Stomach (tissue), 4 donors: Measurements from ENCODE around the gene COMMD1.

ENCODE experiments used
- POLR2A ChIP-seq, 4 donors: fragments of 450-650 bp; IDR thresholded peaks; one replicate each; pipeline ENCODE4 v1.6.1; 2016; ENCODE audit warnings: antibody characterized with exemption in 4 of 4, control low read depth in 2 of 4, mild to moderate bottlenecking in 1 of 4, moderate library complexity in 1 of 4
- POLR2AphosphoS5 ChIP-seq, 3 donors: sonication (generic); formaldehyde crosslinking; IDR thresholded peaks; one replicate each; pipeline ENCODE4 v1.6.1; 2016; ENCODE audit warnings: antibody characterized with exemption in 3 of 3
- TF ChIP-seq, protein P1 (sequence below), 7 experiments: fragments of 450-650 bp in 4 of 7; fragments of 200-600 bp in 3 of 7; sonication (generic) in 3 of 7; IDR thresholded peaks; one replicate each; pipeline ENCODE4 v1.5.1; 2016 to 2019; ENCODE audit warnings: antibody characterized with exemption in 7 of 7, control low read depth in 2 of 7, mild to moderate bottlenecking in 1 of 7

DNA sequence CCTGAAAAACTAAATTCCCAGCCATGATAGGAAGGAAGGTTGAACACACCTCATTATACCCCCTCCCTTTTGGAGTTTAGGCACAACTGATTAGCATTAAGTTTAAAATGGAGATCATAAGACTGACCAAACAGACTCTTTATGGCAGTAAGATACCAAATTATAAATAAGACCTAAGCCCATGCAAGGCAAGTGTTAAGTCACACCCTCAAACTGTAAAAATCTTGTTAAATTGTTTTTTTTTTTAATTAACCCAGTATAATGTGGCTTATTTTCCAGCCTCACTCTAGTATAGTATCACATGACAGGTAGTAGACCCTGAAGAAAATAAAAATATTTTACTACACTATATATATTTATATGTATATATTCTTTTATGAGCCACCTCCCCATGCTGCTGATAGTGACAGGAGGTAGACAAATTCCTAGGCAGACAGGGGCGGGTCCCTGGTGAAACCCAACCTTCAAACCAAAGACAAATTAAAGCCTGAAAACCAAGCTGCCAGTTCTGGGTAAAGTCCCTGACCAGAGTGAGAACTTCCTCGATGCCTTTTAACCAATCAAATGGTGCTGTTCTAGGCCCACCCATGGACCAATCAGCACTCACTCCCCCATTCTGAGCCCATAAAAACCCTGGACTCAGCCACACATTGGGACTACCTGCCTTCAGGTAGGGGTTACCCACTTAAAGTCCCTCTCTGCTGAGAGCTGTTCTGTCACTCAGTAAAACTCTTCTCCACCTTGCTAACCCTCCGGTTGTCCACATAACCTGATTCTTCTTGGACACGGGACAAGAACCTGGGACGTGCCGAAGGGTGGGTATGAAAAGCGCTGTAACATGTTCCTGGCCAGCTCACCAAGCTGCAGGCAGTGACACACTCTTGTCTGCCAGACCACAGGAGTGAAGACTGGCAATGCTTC, 166.5 kb downstream of the COMMD1 start:
- no peak for TF ChIP-seq POLR2A (IDR thresholded peaks at IDR 0.05)
- TF ChIP-seq, protein P1, sequence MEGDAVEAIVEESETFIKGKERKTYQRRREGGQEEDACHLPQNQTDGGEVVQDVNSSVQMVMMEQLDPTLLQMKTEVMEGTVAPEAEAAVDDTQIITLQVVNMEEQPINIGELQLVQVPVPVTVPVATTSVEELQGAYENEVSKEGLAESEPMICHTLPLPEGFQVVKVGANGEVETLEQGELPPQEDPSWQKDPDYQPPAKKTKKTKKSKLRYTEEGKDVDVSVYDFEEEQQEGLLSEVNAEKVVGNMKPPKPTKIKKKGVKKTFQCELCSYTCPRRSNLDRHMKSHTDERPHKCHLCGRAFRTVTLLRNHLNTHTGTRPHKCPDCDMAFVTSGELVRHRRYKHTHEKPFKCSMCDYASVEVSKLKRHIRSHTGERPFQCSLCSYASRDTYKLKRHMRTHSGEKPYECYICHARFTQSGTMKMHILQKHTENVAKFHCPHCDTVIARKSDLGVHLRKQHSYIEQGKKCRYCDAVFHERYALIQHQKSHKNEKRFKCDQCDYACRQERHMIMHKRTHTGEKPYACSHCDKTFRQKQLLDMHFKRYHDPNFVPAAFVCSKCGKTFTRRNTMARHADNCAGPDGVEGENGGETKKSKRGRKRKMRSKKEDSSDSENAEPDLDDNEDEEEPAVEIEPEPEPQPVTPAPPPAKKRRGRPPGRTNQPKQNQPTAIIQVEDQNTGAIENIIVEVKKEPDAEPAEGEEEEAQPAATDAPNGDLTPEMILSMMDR (IDR thresholded peaks at IDR 0.05): no peak
- no peak for TF ChIP-seq POLR2AphosphoS5 (IDR thresholded peaks at IDR 0.05)
